ENCODE measurements around the gene CDH4.

DNA sequence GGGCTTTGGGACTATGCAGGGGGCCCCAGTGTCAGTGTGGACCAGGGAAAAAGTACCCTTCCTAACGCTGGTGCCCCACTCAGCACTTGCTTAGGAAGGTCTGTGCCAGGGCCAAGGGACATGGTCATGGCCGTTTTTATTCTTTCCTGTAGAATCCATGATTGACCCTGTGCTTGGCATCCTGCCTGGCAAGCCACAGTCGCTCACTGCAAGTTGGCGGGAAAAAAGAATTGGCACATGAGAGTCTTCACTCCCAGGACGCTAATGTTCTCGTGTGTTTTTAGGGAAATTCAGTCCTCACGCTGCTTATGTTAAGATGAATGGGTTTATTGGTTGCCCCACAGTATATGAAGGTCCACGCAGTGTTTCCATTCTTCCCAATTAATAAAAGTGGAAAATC, 253.4 kb downstream of the CDH4 start:
- TF ChIP-seq, protein P1, sequence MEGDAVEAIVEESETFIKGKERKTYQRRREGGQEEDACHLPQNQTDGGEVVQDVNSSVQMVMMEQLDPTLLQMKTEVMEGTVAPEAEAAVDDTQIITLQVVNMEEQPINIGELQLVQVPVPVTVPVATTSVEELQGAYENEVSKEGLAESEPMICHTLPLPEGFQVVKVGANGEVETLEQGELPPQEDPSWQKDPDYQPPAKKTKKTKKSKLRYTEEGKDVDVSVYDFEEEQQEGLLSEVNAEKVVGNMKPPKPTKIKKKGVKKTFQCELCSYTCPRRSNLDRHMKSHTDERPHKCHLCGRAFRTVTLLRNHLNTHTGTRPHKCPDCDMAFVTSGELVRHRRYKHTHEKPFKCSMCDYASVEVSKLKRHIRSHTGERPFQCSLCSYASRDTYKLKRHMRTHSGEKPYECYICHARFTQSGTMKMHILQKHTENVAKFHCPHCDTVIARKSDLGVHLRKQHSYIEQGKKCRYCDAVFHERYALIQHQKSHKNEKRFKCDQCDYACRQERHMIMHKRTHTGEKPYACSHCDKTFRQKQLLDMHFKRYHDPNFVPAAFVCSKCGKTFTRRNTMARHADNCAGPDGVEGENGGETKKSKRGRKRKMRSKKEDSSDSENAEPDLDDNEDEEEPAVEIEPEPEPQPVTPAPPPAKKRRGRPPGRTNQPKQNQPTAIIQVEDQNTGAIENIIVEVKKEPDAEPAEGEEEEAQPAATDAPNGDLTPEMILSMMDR (IDR thresholded peaks at IDR 0.05; ENCODE audit: borderline replicate concordance, extremely low read depth, low read length, poor library complexity, severe bottlenecking): no peak
- no peak for TF ChIP-seq EZH2 (IDR thresholded peaks at IDR 0.05; ENCODE audit: borderline replicate concordance, low read depth, low read length, severe bottlenecking)
